ENCODE measurements around the gene ATP6V1D.

DNA sequence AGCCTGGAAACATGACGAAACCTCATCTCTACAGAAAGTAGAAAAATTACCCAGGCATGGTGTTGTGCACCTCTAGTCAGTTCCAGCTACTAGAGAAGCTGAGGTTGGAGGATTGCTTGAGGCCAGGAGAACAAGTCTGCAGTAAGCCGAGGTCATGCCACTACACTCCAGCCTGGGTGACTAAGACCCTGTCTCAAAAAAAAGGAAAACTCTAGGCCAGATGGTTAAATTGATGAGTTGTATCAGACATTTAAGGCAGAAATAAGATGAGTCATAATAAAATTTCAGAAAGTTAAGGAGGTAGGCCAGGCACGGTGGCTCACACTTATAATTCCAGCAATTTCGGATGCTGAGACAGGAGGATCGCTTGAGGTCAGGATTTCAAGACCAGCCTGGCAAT, 11.2 kb upstream of the ATP6V1D start:
- TF ChIP-seq POLR2A (IDR thresholded peaks at IDR 0.05) = no peak
- TF ChIP-seq, protein P1, sequence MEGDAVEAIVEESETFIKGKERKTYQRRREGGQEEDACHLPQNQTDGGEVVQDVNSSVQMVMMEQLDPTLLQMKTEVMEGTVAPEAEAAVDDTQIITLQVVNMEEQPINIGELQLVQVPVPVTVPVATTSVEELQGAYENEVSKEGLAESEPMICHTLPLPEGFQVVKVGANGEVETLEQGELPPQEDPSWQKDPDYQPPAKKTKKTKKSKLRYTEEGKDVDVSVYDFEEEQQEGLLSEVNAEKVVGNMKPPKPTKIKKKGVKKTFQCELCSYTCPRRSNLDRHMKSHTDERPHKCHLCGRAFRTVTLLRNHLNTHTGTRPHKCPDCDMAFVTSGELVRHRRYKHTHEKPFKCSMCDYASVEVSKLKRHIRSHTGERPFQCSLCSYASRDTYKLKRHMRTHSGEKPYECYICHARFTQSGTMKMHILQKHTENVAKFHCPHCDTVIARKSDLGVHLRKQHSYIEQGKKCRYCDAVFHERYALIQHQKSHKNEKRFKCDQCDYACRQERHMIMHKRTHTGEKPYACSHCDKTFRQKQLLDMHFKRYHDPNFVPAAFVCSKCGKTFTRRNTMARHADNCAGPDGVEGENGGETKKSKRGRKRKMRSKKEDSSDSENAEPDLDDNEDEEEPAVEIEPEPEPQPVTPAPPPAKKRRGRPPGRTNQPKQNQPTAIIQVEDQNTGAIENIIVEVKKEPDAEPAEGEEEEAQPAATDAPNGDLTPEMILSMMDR (IDR thresholded peaks at IDR 0.05) = no peak
- TF ChIP-seq POLR2AphosphoS5 (IDR thresholded peaks at IDR 0.05) = no peak
